ENCODE measurements around the gene RNASE9.

GRCh38 chr14:20556500-20557211 lies 4.2 kb downstream of the RNASE9 start:
- TF ChIP-seq CTCF (IDR thresholded peaks at IDR 0.05) (no peak), POLR2A (IDR thresholded peaks at IDR 0.05) (no peak)

All from body of pancreas (tissue), 4 donors.